Suppressor macrophage treated with lipopolysaccharide for 1 hour (primary cell): ENCODE measurements around the gene RIPPLY2.
"Not testable (repeated sequence)": the region's sequence is repeated elsewhere in the genome, so short reads cannot be mapped to it uniquely, and the experiment has no call there.

Experiments used
- DNase-seq, 3 donors: peaks; one replicate each; pipeline ENCODE4 v3.0.0-alpha.2; 2020 to 2022

The RIPPLY2 gene, protein sequence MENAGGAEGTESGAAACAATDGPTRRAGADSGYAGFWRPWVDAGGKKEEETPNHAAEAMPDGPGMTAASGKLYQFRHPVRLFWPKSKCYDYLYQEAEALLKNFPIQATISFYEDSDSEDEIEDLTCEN

DNA sequence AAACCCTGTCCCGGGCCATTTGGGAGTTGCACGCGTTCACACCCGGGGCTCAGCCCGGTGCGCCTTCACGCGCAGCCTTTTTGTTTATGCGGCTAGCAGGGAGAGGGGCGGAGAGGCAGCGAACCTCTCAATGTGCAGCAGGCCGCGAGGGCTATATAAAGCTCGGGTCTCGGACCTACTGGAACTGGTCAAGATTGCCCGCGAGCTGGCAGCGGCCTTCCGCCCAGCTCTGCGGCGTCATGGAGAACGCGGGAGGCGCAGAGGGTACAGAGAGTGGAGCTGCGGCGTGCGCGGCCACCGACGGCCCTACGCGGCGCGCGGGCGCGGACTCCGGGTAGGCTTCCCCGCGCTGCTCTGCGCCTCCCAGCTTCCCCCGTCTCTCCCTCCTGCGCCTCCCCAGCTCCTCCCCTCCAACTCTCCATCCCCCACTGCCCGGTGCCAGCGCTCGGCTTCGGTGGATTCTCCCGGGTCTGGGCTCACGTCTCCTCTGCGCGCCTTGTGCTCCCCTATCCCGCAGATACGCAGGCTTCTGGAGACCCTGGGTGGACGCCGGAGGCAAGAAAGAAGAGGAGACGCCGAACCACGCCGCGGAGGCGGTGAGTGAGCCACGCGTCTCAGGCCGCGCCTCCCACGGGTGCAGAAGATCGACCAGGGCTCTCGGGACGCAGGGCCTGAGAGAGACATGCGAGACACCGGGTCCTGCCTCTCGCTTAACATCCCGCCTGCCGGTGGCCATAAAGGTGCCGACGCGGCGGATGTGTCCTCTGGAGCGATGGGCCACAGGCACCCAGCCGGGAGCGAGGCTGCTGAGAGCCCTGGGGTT lies at the start of gene RIPPLY2:
RIPPLY2 (plus strand) TSS at position 183 of the 823 bp plus-strand sequence; CDS start at position 240, 57 bp downstream.
- DNase-seq, result peak in 2 of 3 donors; percentile 25 to 49

- DNase-seq, result not testable (repeated sequence)
These were observed 49.7 kb upstream of the RIPPLY2 start for GRCh38 chr6:83803492-83803891.

DNA sequence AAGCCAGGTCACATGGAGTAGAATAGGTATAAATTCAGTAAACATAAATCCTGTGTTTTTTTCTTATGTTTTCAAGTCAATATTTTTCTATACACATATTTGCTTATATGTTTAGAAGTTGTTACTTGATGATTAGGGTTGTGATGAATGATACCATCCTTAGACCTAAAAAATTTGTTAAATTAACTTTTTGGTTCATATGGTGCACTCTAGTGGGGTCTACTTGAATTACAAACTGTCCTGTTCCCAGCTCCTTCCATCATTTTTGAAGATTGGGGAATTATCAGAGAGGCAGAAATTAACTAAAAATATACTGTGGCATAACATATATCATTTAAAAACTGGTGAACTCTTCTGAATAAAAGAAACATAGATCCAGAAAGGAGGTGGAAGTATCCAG lies 48.3 kb upstream of the RIPPLY2 start:
- DNase-seq, result no peak

- no peak for DNase-seq
These were observed 45.2 kb upstream of the RIPPLY2 start for GRCh38 chr6:83808005-83808404.

DNA sequence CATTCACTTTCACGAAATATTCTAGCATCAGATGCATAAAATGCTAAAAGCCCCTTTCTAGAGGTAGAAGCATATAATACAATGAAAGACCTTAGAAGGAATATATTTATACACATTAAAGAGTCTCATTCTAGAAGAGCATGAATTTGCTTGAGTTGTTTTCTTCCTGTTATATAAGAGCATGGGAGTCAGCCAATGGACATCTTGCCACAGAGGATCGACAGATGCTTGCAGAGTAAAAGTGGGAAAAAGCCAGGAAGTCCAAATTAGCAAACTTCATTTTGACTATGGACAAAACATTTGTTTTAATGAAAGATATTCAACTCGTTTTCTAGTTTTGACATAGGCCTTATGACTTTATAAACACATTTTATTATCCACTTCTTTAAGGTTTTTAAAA lies 44.2 kb upstream of the RIPPLY2 start:
- no peak for DNase-seq

DNA sequence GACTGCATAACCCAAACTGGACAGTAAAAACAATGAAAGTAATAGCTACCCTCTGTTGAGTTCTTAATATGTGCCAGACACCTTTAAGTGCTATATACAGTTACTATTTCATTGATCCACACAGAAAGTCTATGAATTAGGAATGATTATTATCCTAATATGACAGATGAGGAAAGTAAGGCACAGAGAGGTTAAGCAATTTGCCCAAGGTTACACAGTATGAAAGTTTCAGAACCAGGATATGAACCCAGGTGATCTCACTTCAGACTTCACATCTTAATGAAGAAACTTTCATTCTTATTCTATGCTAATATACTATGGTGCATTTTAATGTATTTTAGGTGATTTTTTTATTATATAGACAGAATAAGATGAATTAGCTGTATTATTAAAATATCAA lies 40.6 kb upstream of the RIPPLY2 start:
- no peak for DNase-seq

DNA sequence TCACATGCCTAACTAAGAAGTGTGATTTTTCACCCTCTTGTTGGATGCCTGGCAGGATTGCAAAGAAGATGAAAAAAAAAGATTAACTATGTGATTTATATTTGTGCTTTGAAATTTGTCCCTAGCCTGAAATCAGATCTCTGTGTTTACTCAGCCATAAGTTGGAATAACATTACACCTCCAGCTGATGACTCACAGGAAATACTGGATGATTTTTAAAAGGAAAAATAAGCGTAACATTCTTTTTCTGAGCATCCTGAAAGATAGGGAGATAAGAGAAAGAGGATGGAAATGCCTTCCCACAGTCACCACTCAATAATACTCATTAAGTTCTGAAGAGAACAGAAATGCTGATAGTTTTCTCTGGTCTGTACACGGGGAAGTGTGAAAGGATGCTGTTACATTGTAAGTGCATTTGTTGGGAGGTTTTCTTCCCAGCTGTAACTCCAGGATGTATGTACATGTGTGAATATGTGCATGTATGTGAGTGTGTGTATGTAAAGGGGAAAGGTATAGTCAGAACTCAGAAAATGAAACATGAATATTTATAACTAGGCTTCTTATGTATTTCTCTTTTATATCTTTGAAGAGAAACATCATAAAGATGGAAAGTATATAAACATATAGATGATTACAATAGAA lies 37.4 kb upstream of the RIPPLY2 start:
- DNase-seq, result no peak

GRCh38 chr6:83822629-83823169 lies 30.5 kb upstream of the RIPPLY2 start:
- no peak for DNase-seq

GRCh38 chr6:83824388-83824801 lies 28.8 kb upstream of the RIPPLY2 start:
- DNase-seq, result no peak

DNA sequence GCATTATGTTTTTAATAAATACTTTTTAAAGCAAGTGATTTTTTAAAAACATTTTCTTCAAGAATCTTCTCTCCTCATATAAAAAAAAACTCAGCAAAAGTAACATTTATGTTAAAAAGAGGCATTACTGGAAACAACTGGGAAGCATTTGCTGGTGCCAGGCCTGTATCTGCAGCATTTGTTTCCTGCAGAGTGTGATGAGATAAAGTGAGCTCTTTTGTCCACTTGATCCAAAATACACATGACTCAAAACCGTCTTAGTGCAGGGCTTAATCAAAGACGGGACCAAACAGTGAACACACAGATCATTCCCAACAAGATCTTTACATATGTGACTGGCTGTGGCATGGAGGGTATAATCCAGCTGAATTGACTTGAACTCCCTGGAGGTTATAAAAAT lies 28.3 kb upstream of the RIPPLY2 start:
- DNase-seq, result no peak

DNA sequence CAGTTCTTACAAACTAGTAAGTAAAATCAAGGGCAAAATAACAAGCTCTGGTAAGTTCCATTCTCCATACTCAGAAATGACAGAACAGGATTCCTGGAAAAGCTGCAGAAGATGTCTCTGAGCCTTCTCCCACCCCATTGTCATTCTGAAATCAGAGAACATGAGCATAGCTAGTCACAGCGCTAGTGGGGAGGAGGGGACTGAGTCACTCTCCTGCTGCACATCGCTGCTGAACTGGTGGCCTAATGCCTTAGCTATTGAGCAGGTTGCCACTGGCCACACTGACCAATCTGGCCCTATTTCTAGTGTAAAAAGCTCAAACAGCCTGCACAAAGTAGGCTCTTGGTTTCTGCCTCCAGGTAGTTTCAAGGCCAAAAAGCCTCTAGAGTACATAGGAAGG lies 26.1 kb upstream of the RIPPLY2 start:
- no peak for DNase-seq

GRCh38 chr6:83838727-83839126 lies 14.4 kb upstream of the RIPPLY2 start:
- DNase-seq, result no peak

DNA sequence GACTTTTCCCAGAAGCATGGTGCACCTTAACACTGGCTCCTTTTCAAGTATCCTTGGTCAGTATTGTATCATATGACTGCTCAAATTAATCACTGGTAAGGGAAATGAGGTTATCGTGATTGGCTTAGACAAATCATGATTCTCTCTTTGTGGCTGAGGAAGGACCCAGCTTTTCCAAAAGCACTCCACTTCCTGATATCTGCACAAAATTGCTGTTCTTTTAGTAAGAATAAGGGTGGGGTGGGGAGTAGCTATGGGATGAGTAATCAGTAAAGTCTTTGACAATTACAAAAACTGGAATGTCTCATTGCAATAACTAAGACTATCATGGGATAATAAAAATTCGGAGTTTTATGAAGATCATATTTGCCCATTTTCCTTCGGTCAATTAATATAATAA lies 9.0 kb upstream of the RIPPLY2 start:
- DNase-seq, result no peak

GRCh38 chr6:83846291-83846690 lies 6.9 kb upstream of the RIPPLY2 start:
- no peak for DNase-seq

GRCh38 chr6:83847179-83847578 lies 6.0 kb upstream of the RIPPLY2 start:
- DNase-seq, result peak; percentile 9 to 53 (median 40)

GRCh38 chr6:83849127-83849526 lies 4.0 kb upstream of the RIPPLY2 start:
- no peak for DNase-seq

DNA sequence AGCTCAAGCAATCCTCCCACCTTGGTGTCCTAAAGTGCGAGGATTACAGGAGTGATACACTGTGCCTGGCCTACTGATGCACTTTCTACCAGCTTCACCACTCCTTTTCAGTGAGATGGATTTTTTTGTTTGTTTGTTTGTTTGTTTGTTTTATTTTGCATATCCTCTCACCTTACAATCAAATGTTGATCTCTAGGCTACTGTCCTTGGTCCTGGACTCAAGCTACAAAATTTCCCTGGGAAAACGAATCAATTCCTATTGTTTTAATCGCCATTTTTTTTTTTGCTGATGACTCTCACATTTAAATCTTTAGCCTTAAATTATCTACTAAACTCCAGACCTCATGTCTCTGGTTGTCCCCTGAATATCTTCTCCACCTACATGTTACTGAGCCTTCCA lies 3.5 kb upstream of the RIPPLY2 start:
- no peak for DNase-seq

- DNase-seq, result no peak
These were observed 507 bp upstream of the RIPPLY2 start for GRCh38 chr6:83852528-83853177.

- DNase-seq, result no peak
These were observed 891 bp downstream of the RIPPLY2 start for GRCh38 chr6:83854001-83854501.

GRCh38 chr6:83854766-83855165 lies 1.6 kb downstream of the RIPPLY2 start:
- no peak for DNase-seq

DNA sequence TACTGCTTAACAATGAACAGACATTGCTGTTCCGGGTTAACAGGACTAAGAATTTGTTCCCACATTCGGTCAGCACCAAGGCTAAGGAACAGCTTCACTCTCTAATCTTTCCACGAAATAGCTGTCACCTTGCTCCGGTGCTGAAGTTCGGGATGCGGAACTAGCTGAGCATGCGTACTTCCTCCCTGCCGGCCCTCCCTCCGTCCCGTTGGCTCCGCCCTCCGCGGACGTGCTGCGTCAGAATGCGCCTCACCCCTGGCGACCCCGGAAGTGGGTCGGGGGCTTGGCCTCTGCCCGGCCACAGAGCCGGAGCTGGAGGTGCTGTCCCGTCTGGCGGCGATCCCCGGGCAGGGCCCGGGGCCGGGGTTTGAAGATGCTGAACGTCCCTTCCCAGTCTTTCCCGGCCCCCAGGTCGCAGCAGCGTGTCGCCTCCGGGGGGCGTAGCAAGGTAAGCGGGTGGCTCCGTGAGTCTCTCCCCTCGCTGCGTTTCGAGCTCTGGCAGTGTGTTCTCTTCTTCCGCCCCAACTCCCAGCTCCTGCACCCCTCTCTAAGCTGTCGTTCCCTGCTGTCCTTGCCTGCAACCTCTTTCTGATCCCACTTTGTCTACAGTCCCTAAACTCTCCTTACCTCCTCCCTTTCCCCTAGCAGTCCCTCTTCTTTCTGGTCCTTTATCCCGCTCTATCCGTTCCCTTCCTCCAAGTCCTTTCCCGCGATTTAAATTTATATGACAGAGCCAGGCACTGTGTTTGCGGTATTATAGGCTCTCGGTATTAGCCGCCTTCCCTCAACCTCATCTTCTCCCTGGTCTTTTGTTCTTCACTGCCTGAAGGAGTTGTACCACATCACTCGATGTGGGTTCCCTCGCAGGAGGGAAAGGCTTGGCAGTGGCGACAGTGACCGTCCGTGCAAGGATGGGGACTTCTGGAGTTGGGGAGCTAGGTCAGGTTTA lies 6.5 kb downstream of the RIPPLY2 start, which contains the start of gene CYB5R4:
CYB5R4 (plus strand) TSS at position 280 of the 949 bp plus-strand sequence; CDS start at position 374, 94 bp downstream.
- peak; percentile 96 to 97 (median 97) for DNase-seq

DNA sequence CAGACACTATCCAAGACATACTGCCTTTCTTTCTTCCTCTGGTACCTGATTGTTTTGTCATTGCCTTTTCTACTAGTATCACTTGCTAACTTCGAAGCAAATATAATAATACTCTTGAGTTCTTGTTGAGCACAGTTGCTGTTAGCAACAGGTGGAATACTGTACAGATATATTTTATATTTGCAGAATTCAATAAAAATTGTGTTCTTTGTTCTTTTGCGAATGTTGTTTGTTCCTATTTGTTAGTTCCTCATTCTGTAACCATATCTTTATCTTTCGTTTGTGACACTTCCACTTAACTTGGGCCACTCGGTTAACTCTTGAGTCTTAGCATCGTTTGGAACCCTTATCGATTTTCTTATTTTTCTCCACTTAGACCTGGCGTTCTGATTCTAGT lies 7.2 kb downstream of the RIPPLY2 start:
- DNase-seq, result peak; percentile 10 to 53 (median 35)
